HFF-Myc (cell line): Measurements from ENCODE around the gene ABCF3.

Experiments used
- DNase-seq: peaks from one replicate; pipeline ENCODE4 v3.0.0-alpha.2; 2011; ENCODE audit warnings: low read depth; ENCODE audit errors: extremely low read depth
- H3K4me3 ChIP-seq: replicated peaks from 2 replicates; pipeline ENCODE4 v1.5.1; 2011; ENCODE audit warnings: low read depth, mild to moderate bottlenecking, control low read depth, low read length
- CTCF ChIP-seq: IDR thresholded peaks from 2 replicates; pipeline ENCODE4 v1.5.1; 2012; ENCODE audit warnings: mild to moderate bottlenecking, low read depth, low read length, control low read depth; ENCODE audit errors: missing control alignments

The ABCF3 gene

GRCh38 chr3:184236033-184236410, 50.0 kb downstream of the ABCF3 start:
- no peak for TF ChIP-seq CTCF
- no peak for DNase-seq

GRCh38 chr3:184236636-184237035, 50.6 kb downstream of the ABCF3 start:
- TF ChIP-seq CTCF, result no peak
- H3K4me3 ChIP-seq, result no peak overlapping the region
- DNase-seq, result no peak

More at GRCh38 chr3:184236033-184236410, 50.0 kb downstream of the ABCF3 start:
- H3K4me3 ChIP-seq, result no peak overlapping the region

GRCh38 chr3:184237211-184237610, 51.2 kb downstream of the ABCF3 start:
- no peak overlapping the region for H3K4me3 ChIP-seq
- no peak for TF ChIP-seq CTCF
- DNase-seq, result no peak

GRCh38 chr3:184237807-184238206, 51.8 kb downstream of the ABCF3 start:
- H3K4me3 ChIP-seq, result no peak overlapping the region
- DNase-seq, result no peak
- TF ChIP-seq CTCF, result no peak

GRCh38 chr3:184238246-184238818, 52.3 kb downstream of the ABCF3 start:
- TF ChIP-seq CTCF, result no peak
- H3K4me3 ChIP-seq, result no peak overlapping the region
- DNase-seq, result no peak

- H3K4me3 ChIP-seq, result no peak overlapping the region
- no peak for DNase-seq
- no peak for TF ChIP-seq CTCF
These were observed 53.2 kb downstream of the ABCF3 start for GRCh38 chr3:184239221-184239620.

GRCh38 chr3:184239708-184240107, 53.7 kb downstream of the ABCF3 start:
- H3K4me3 ChIP-seq, result no peak overlapping the region
- no peak for TF ChIP-seq CTCF
- no peak for DNase-seq
